ENCODE data around the gene PLSCR5. TPM values are rescaled to one million over a fixed set of nuclear protein-coding genes. Genes with fewer than 3 reads are reported as not detected.
A peak's percentile ranks its signal among the peaks of the same experiment; 100 is the strongest.

PLSCR5 gene
- total RNA-seq, 3 donors from 2014 or later: not detected

DNA sequence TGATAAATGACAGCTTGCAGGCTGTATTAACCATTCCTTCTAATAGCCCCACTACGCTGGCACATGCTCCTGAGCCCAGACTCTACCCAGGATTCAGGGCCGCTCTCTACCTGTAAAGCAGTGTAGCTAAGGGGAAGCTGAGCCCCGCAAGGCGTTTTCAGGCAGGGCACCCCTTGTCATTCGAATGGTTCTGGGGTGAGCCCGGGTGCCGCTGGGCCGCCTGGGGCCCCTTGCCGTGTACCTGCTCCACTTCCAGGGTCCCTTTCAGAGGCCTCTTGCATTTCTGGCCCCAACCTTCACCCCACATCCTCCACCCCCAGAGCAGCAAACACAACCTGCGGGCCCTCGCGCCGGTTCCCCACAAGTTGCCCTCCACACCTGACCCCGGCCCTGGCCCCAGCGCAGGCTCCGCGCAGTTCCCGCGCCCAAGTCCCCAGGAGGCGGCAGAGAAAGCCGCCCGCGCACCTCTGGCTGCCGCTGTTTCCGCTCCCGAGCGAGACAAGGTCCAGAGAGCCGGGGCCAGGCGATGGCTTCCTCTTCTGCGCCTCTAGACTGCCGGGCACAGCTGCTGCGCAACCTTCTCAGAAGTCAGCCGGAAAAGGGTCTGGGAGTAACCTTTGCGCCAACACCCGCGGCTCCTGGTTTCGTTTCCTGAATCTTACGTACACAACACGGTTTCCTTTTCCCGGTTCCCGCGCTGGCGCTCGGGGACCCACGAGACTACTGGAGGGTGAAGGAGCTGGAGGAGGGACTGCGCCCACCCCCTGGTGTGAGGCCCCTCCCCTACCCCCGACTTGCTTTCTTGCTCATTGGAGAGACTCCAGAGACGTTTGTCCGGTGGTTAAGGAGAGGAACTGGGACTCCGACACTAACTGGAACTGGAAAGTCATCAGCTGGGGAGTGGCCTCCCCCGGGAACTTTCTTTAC, 60.9 kb downstream of the PLSCR5 start, which contains the start of gene PLSCR1:
TSS of gene PLSCR1 (minus strand) at position 606 of the 927 bp plus-strand sequence. CDS start 8,055 bp downstream, outside the sequence.
- ATAC-seq (peak; percentile 86 to 87), DNase-seq (peak; percentile 58)
- H3K4me3 Mint-ChIP-seq: peak within 1 kb of the TSS; percentile 90
- peaks cover 3% of the 10 kb centered on the region for H3K36me3 Mint-ChIP-seq (ENCODE audit: insufficient read depth)
- H3K27me3 Mint-ChIP-seq (ENCODE audit: low read depth): no peaks in the 10 kb centered on the region
- no peaks in the 10 kb centered on the region for H3K9me3 Mint-ChIP-seq
- peaks cover 57% of the 10 kb centered on the region for H3K4me1 Mint-ChIP-seq (ENCODE audit: low read depth)

DNA sequence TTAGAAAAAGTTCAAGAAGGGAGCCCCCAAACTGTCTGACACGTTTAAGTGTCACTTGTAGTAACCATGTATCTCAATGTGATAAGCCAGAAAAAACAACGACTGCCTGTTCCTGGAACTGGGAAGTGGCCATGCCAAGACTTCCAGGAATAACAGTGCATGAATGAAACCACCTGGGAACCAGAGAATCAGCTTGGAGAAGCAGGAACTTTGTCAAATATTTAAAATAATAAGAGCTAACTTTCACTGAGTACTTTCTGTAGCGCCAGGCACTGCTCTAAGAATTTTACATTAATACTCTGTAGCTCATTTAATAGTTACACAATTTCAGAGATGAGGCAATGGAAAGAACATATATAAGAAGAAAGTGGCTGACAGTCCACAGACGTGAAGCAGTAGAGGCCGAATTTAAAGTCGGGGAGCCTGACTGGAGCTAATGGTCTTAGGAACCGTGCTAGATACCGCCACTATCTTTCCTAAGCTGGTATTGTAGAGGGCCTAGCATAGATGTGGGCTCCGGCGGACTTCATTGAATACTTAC, 61.6 kb downstream of the PLSCR5 start:
- Mint-ChIP-seq H3K4me3 (peak overlapping the region; percentile 90), H3K9me3 (no peaks in the 10 kb centered on the region), H3K4me1 (ENCODE audit: low read depth) (peaks cover 61% of the 10 kb centered on the region), H3K36me3 (ENCODE audit: insufficient read depth) (peaks cover 3% of the 10 kb centered on the region), H3K27me3 (ENCODE audit: low read depth) (no peaks in the 10 kb centered on the region)
- ATAC-seq (peak; percentile 3 to 13), DNase-seq (no peak)

DNA sequence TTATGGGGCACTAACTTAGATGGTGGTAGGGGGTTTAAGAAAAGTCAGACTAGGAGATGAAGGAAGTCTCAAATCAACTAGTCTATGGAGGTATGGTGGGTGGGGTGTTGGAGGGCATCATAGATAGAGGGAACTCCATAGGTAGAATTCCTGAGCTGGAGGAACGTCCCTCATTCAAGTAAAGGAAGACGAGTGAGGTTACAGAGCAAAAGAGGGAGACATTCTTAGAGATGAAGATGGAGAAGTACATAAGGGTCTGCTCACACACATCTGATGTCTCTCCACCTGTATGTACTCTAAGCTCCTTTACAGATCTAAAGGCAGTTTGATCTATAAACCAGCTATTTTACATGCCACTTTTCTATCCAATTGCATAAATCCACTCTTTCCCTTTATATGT, 62.2 kb downstream of the PLSCR5 start:
- H3K27me3 Mint-ChIP-seq (ENCODE audit: low read depth): no peaks in the 10 kb centered on the region
- H3K36me3 Mint-ChIP-seq (ENCODE audit: insufficient read depth): peaks cover 3% of the 10 kb centered on the region
- DNase-seq (no peak), ATAC-seq (no peak)
- peaks cover 61% of the 10 kb centered on the region for H3K4me1 Mint-ChIP-seq (ENCODE audit: low read depth)
- no peaks in the 10 kb centered on the region for H3K9me3 Mint-ChIP-seq
- H3K4me3 Mint-ChIP-seq: peak overlapping the region; percentile 90

DNA sequence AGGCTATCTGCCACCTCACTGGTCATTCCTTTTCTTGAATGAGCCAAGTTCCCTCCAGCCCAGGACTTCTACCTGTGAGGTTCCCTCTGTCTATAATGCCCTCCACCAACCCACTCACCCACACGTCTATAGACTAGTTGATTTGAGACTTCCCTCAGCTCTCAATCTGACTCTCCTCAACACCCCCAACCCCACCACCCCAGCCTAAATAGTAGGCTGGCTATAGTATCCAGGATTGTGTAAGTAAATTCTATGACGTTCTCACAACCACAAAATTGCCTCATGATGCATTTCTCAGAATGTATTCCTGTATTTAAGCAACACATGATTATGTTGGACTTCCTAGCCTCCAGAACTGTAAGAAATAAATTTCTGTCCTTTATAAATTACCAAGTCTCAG, 63.0 kb downstream of the PLSCR5 start:
- DNase-seq (no peak), ATAC-seq (no peak)
- Mint-ChIP-seq H3K4me1 (ENCODE audit: low read depth) (peaks cover 61% of the 10 kb centered on the region), H3K36me3 (ENCODE audit: insufficient read depth) (peaks cover 8% of the 10 kb centered on the region), H3K9me3 (no peaks in the 10 kb centered on the region), H3K27me3 (ENCODE audit: low read depth) (no peaks in the 10 kb centered on the region), H3K4me3 (peak overlapping the region; percentile 90)

DNA sequence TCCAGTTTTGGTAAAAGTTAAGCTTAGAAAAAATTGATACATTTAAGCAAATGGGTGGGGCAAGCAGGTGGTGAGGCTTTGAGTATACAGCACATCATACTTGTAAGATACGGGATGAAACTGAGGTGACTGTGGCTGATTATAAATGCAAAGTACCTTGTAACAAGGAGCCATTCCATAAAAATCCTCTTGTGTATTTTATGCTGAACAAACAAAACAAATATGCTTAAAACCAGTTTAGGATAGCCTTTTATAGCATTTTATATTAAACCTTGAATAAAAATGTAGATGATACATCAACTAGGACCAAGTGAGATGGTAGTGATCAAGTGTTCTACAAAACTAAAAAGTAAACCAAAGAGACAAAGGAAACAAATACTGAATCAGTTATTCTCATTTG, 64.2 kb downstream of the PLSCR5 start:
- Mint-ChIP-seq H3K27me3 (ENCODE audit: low read depth) (no peaks in the 10 kb centered on the region), H3K9me3 (no peaks in the 10 kb centered on the region), H3K4me3 (peak overlapping the region; percentile 42), H3K36me3 (ENCODE audit: insufficient read depth) (peaks cover 9% of the 10 kb centered on the region), H3K4me1 (ENCODE audit: low read depth) (peaks cover 52% of the 10 kb centered on the region)
- no peak for DNase-seq
- no peak for ATAC-seq

DNA sequence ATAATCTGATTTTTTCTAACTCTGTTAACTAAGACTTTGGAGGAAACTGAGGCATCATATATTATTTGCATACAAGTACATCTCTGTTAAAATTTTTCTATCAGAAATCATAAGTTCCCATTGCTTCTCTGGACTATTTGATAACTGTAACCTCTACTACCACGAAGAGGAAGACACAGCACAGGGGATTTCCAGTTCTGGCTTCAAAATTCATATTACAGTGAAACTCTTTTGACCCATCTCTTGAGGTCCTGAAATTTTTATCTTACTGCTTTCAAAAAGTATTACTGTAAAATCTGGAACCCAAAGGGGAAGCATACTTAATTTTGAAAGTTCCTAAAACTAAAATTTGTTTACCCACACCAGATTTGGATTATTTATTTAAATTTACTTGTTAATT, 64.9 kb downstream of the PLSCR5 start:
- ATAC-seq: no peak
- DNase-seq: no peak
- H3K4me1 Mint-ChIP-seq (ENCODE audit: low read depth): peaks cover 49% of the 10 kb centered on the region
- H3K36me3 Mint-ChIP-seq (ENCODE audit: insufficient read depth): peaks cover 9% of the 10 kb centered on the region
- H3K27me3 Mint-ChIP-seq (ENCODE audit: low read depth): no peaks in the 10 kb centered on the region
- H3K9me3 Mint-ChIP-seq: no peaks in the 10 kb centered on the region
- peak overlapping the region; percentile 42 for H3K4me3 Mint-ChIP-seq

DNA sequence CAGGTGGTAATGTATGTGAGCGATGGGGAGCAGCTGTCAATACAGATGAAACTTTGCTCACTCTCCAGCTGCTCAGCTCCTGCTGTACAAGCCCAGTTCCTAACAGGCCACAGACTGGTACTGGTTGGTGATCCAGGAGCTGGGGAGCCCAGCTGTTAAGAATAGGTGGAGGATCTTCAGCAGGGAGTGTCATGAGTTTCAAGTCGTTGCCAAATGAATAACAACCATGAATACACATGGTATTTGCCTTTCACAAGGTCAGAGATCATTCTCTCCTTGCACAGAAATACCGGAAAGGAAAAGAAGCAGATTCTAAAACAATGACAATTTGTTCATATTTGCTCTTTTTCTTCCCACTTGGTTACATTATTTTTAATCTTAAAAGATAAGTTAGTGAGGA, 65.8 kb downstream of the PLSCR5 start:
- Mint-ChIP-seq H3K36me3 (ENCODE audit: insufficient read depth) (peaks cover 15% of the 10 kb centered on the region), H3K27me3 (ENCODE audit: low read depth) (no peaks in the 10 kb centered on the region), H3K9me3 (no peaks in the 10 kb centered on the region), H3K4me1 (ENCODE audit: low read depth) (peaks cover 51% of the 10 kb centered on the region), H3K4me3 (no peak overlapping the region)
- DNase-seq (no peak), ATAC-seq (no peak)

DNA sequence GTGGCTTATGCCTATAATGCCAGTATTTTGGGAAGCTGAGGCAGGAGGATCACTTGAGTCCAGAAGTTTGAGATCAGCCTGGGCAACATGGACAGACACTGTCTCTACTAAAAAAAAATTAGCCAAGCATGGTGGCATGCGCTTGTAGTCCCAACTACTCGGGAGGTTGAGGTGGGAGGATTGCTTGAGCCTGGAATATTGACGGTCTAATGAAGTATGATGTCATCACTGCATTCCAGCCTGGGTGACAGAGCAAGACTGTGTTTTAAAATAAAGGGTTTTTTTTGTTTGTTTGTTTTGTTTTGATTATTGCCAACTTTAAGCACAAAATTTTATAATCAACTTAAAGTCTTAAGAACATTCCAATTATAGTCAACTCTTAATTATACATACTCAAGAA, 67.5 kb downstream of the PLSCR5 start:
- H3K4me3 Mint-ChIP-seq: no peak overlapping the region
- DNase-seq (no peak), ATAC-seq (no peak)
- peaks cover 45% of the 10 kb centered on the region for H3K4me1 Mint-ChIP-seq (ENCODE audit: low read depth)
- no peaks in the 10 kb centered on the region for H3K9me3 Mint-ChIP-seq
- H3K36me3 Mint-ChIP-seq (ENCODE audit: insufficient read depth): peaks cover 21% of the 10 kb centered on the region
- no peaks in the 10 kb centered on the region for H3K27me3 Mint-ChIP-seq (ENCODE audit: low read depth)

DNA sequence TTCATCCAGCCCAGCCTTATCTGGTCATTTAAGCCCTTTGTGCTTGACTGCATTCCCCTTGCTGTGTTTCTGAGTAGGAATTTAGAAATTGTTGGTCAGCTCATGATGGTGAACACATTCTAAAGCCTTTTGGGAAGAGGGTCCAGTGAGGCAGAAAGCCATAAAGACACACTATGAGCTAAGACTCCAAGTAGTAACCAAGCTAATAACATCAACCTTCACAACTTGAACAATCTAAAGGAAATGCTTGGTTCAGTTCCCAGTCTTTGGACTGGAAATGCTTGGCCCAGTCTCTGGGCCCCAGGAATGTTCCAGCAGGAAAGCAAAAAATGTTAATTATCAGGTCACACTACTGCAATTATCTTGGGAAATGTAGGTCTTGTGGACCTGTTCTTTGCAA, 68.5 kb downstream of the PLSCR5 start:
- no peak for DNase-seq
- no peaks in the 10 kb centered on the region for H3K9me3 Mint-ChIP-seq
- H3K4me3 Mint-ChIP-seq: no peak overlapping the region
- no peak for ATAC-seq
- peaks cover 36% of the 10 kb centered on the region for H3K4me1 Mint-ChIP-seq (ENCODE audit: low read depth)
- peaks cover 20% of the 10 kb centered on the region for H3K36me3 Mint-ChIP-seq (ENCODE audit: insufficient read depth)
- H3K27me3 Mint-ChIP-seq (ENCODE audit: low read depth): no peaks in the 10 kb centered on the region

Other genes with a start within 250 kb of the PLSCR5 start
- gene PLSCR2, start 135.8 kb downstream of the PLSCR5 start, total RNA-seq: under 1 TPM in 1 of 3 donors, not detected in 2; 0.26 TPM
- 10 to 100 TPM; 22.4 to 28.7 (median 27.7) TPM for gene PLSCR1, start 60.7 kb downstream of the PLSCR5 start, total RNA-seq